ENCODE measurements around the gene MIA2. TPM values are rescaled to one million over a fixed set of nuclear protein-coding genes. Genes with fewer than 3 reads are reported as not detected.
"Not testable (repeated sequence)": the region's sequence is repeated elsewhere in the genome, so short reads cannot be mapped to it uniquely, and the experiment has no call there.

The MIA2 gene
- polyA plus RNA-seq (2012; ENCODE audit: missing spikeins): 10.5 TPM

- no peak for DNase-seq (ENCODE audit: insufficient read length)
- FAIRE-seq: no peak
- TF ChIP-seq TAF1 (IDR thresholded peaks at IDR 0.05; ENCODE audit: borderline replicate concordance, low read depth, low read length) (no peak), POLR2AphosphoS5 (IDR thresholded peaks at IDR 0.05; ENCODE audit: low read depth, low read length) (no peak), POLR2A (IDR thresholded peaks at IDR 0.05; ENCODE audit: low read depth, low read length) (no peak)
Measured at GRCh38 chr14:39233680-39234326, at the start of gene MIA2. TSS of gene MIA2 (plus strand) at chr14:39233915. CDS start at chr14:39234115, 200 bp downstream.

GRCh38 chr14:39184628-39185255 lies 49.0 kb upstream of the MIA2 start:
- TF ChIP-seq TAF1 (IDR thresholded peaks at IDR 0.05; ENCODE audit: borderline replicate concordance, low read depth, low read length) (no peak), POLR2A (IDR thresholded peaks at IDR 0.05; ENCODE audit: low read depth, low read length) (peak; percentile 63), POLR2AphosphoS5 (IDR thresholded peaks at IDR 0.05; ENCODE audit: low read depth, low read length) (peak; percentile 90)
- FAIRE-seq: no peak
- no peak for DNase-seq (ENCODE audit: insufficient read length)

- TF ChIP-seq POLR2A (IDR thresholded peaks at IDR 0.05; ENCODE audit: low read depth, low read length) (no peak; the same call in none of the 2 replicates), POLR2AphosphoS5 (IDR thresholded peaks at IDR 0.05; ENCODE audit: low read depth, low read length) (no peak; the same call in 1 of the 2 replicates), TAF1 (IDR thresholded peaks at IDR 0.05; ENCODE audit: borderline replicate concordance, low read depth, low read length) (no peak)
- no peak for DNase-seq (ENCODE audit: insufficient read length)
- no peak for FAIRE-seq
Measured at GRCh38 chr14:39185256-39186049, 48.3 kb upstream of the MIA2 start.

GRCh38 chr14:39186941-39187525 lies 46.7 kb upstream of the MIA2 start:
- TF ChIP-seq POLR2A (IDR thresholded peaks at IDR 0.05; ENCODE audit: low read depth, low read length): no peak
- no peak for TF ChIP-seq POLR2AphosphoS5 (IDR thresholded peaks at IDR 0.05; ENCODE audit: low read depth, low read length)
- TF ChIP-seq TAF1 (IDR thresholded peaks at IDR 0.05; ENCODE audit: borderline replicate concordance, low read depth, low read length): no peak
- no peak for DNase-seq (ENCODE audit: insufficient read length)
- no peak for FAIRE-seq

GRCh38 chr14:39203659-39204606 lies 29.8 kb upstream of the MIA2 start:
- FAIRE-seq: no peak
- DNase-seq (ENCODE audit: insufficient read length): no peak
- TF ChIP-seq TAF1 (IDR thresholded peaks at IDR 0.05; ENCODE audit: borderline replicate concordance, low read depth, low read length) (no peak), POLR2AphosphoS5 (IDR thresholded peaks at IDR 0.05; ENCODE audit: low read depth, low read length) (no peak), POLR2A (IDR thresholded peaks at IDR 0.05; ENCODE audit: low read depth, low read length) (no peak)

GRCh38 chr14:39207430-39207829 lies 26.3 kb upstream of the MIA2 start:
- DNase-seq (ENCODE audit: insufficient read length); FAIRE-seq: not testable (repeated sequence)

GRCh38 chr14:39211109-39211741 lies 22.5 kb upstream of the MIA2 start:
- FAIRE-seq: no peak

GRCh38 chr14:39212034-39212433 lies 21.7 kb upstream of the MIA2 start:
- no peak for DNase-seq (ENCODE audit: insufficient read length)
- no peak for FAIRE-seq
- TF ChIP-seq TAF1 (IDR thresholded peaks at IDR 0.05; ENCODE audit: borderline replicate concordance, low read depth, low read length) (no peak), POLR2A (IDR thresholded peaks at IDR 0.05; ENCODE audit: low read depth, low read length) (no peak), POLR2AphosphoS5 (IDR thresholded peaks at IDR 0.05; ENCODE audit: low read depth, low read length) (no peak)

More at GRCh38 chr14:39211109-39211741, 22.5 kb upstream of the MIA2 start:
- no peak for DNase-seq (ENCODE audit: insufficient read length)
- TF ChIP-seq TAF1 (IDR thresholded peaks at IDR 0.05; ENCODE audit: borderline replicate concordance, low read depth, low read length) (no peak), POLR2A (IDR thresholded peaks at IDR 0.05; ENCODE audit: low read depth, low read length) (no peak), POLR2AphosphoS5 (IDR thresholded peaks at IDR 0.05; ENCODE audit: low read depth, low read length) (no peak)

- FAIRE-seq (no peak), DNase-seq (ENCODE audit: insufficient read length) (no peak)
- TF ChIP-seq TAF1 (IDR thresholded peaks at IDR 0.05; ENCODE audit: borderline replicate concordance, low read depth, low read length) (no peak), POLR2AphosphoS5 (IDR thresholded peaks at IDR 0.05; ENCODE audit: low read depth, low read length) (no peak)
Measured at GRCh38 chr14:39212693-39213092, 21.0 kb upstream of the MIA2 start.

GRCh38 chr14:39217214-39217879 lies 16.4 kb upstream of the MIA2 start:
- DNase-seq (ENCODE audit: insufficient read length) (no peak), FAIRE-seq (no peak)
- TF ChIP-seq TAF1 (IDR thresholded peaks at IDR 0.05; ENCODE audit: borderline replicate concordance, low read depth, low read length): no peak
- TF ChIP-seq POLR2A (IDR thresholded peaks at IDR 0.05; ENCODE audit: low read depth, low read length): no peak
- TF ChIP-seq POLR2AphosphoS5 (IDR thresholded peaks at IDR 0.05; ENCODE audit: low read depth, low read length): no peak

All from GM12892 (cell line).